Duodenal mucosa (tissue), 2 donors: ENCODE data around the gene APLP1.
"Not testable (repeated sequence)": the region's sequence is repeated elsewhere in the genome, so short reads cannot be mapped to it uniquely, and the experiment has no call there.

Experiments used
- H3K27ac ChIP-seq: one replicate; pipeline ENCODE4 v1.7.0; 2013; ENCODE audit warnings: low read depth, low read length
- H3K27me3 ChIP-seq, 2 donors: one replicate each; pipeline ENCODE4 v1.7.0; 2013; ENCODE audit warnings: low read length in 2 of 2, control low read depth in 1 of 2; ENCODE audit not compliant: insufficient read depth in 2 of 2, control insufficient read depth in 1 of 2
- H3K36me3 ChIP-seq, 2 donors: one replicate each; pipeline ENCODE4 v1.7.0; 2013; ENCODE audit warnings: low read length in 2 of 2, control low read depth in 1 of 2; ENCODE audit not compliant: insufficient read depth in 2 of 2, control insufficient read depth in 1 of 2
- H3K4me1 ChIP-seq, 2 donors: one replicate each; pipeline ENCODE4 v1.7.0; 2013; ENCODE audit warnings: low read length in 2 of 2, control low read depth in 1 of 2; ENCODE audit not compliant: insufficient read depth in 2 of 2, control insufficient read depth in 1 of 2
- H3K4me3 ChIP-seq, 2 donors: one replicate each; pipeline ENCODE4 v1.7.0; 2013; ENCODE audit warnings: low read length in 2 of 2, low read depth in 1 of 2
- H3K9ac ChIP-seq, 2 donors: one replicate each; pipeline ENCODE4 v1.7.0; 2013; ENCODE audit warnings: low read length in 2 of 2, low read depth in 1 of 2
- H3K9me3 ChIP-seq, 2 donors: one replicate each; pipeline ENCODE4 v1.7.0; 2013; ENCODE audit warnings: low read length in 2 of 2, control low read depth in 1 of 2; ENCODE audit not compliant: control insufficient read depth in 1 of 2

The APLP1 gene

GRCh38 chr19:35882114-35882832, 13.9 kb downstream of the APLP1 start:
- H3K4me1 ChIP-seq = no peaks in the 10 kb centered on the region
- H3K9ac ChIP-seq = no peak overlapping the region
- no peak overlapping the region for H3K27ac ChIP-seq
- peaks cover 0 to 5% of the 10 kb centered on the region in 2 donors for H3K27me3 ChIP-seq
- H3K4me3 ChIP-seq = no peak overlapping the region
- no peaks in the 10 kb centered on the region for H3K9me3 ChIP-seq
- no peaks in the 10 kb centered on the region for H3K36me3 ChIP-seq

- Histone ChIP-seq H3K36me3 (peaks cover 7 to 11% of the 10 kb centered on the region in 2 donors), H3K4me1 (no peaks in the 10 kb centered on the region), H3K9ac (no peak overlapping the region), H3K27ac (no peak overlapping the region), H3K4me3 (no peak overlapping the region), H3K9me3 (no peaks in the 10 kb centered on the region), H3K27me3 (peaks cover 0 to 5% of the 10 kb centered on the region in 2 donors)
These were observed 15.5 kb downstream of the APLP1 start for GRCh38 chr19:35883882-35884281.

GRCh38 chr19:35885225-35885738, 16.9 kb downstream of the APLP1 start:
- Histone ChIP-seq H3K4me1 (no peaks in the 10 kb centered on the region), H3K4me3 (no peak overlapping the region), H3K36me3 (peaks cover 14 to 25% of the 10 kb centered on the region in 2 donors), H3K9ac (no peak overlapping the region), H3K9me3 (no peaks in the 10 kb centered on the region), H3K27me3 (no peaks in the 10 kb centered on the region), H3K27ac (no peak overlapping the region)

- H3K36me3 ChIP-seq = peaks cover 14 to 31% of the 10 kb centered on the region in 2 donors
- no peak overlapping the region for H3K9ac ChIP-seq
- no peaks in the 10 kb centered on the region for H3K27me3 ChIP-seq
- no peaks in the 10 kb centered on the region for H3K4me1 ChIP-seq
- no peak overlapping the region for H3K27ac ChIP-seq
- no peaks in the 10 kb centered on the region for H3K9me3 ChIP-seq
- H3K4me3 ChIP-seq = no peak overlapping the region
These were observed 17.5 kb downstream of the APLP1 start for GRCh38 chr19:35885904-35886303.

- no peaks in the 10 kb centered on the region for H3K4me1 ChIP-seq
- no peak overlapping the region for H3K27ac ChIP-seq
- H3K27me3 ChIP-seq = no peaks in the 10 kb centered on the region
- peaks cover 14 to 36% of the 10 kb centered on the region in 2 donors for H3K36me3 ChIP-seq
- H3K4me3 ChIP-seq = no peak overlapping the region
- no peak overlapping the region for H3K9ac ChIP-seq
- no peaks in the 10 kb centered on the region for H3K9me3 ChIP-seq
These were observed 18.8 kb downstream of the APLP1 start for GRCh38 chr19:35887197-35887596.

GRCh38 chr19:35888398-35888797, 20.0 kb downstream of the APLP1 start:
- Histone ChIP-seq H3K4me3 (no peak overlapping the region), H3K9ac (no peak overlapping the region), H3K4me1 (no peaks in the 10 kb centered on the region), H3K9me3 (no peaks in the 10 kb centered on the region), H3K36me3 (peaks cover 14 to 43% of the 10 kb centered on the region in 2 donors), H3K27ac (no peak overlapping the region), H3K27me3 (no peaks in the 10 kb centered on the region)

GRCh38 chr19:35889370-35890112, 21.2 kb downstream of the APLP1 start:
- Histone ChIP-seq H3K9me3 (no peaks in the 10 kb centered on the region), H3K9ac (no peak overlapping the region), H3K27ac (no peak overlapping the region), H3K27me3 (no peaks in the 10 kb centered on the region), H3K36me3 (peaks cover 14 to 53% of the 10 kb centered on the region in 2 donors), H3K4me3 (no peak overlapping the region), H3K4me1 (no peaks in the 10 kb centered on the region)

- H3K36me3 ChIP-seq = peaks cover 14 to 55% of the 10 kb centered on the region in 2 donors
- H3K4me3 ChIP-seq = no peak overlapping the region
- no peaks in the 10 kb centered on the region for H3K4me1 ChIP-seq
- no peak overlapping the region for H3K9ac ChIP-seq
- no peaks in the 10 kb centered on the region for H3K9me3 ChIP-seq
- no peak overlapping the region for H3K27ac ChIP-seq
- no peaks in the 10 kb centered on the region for H3K27me3 ChIP-seq
These were observed 21.8 kb downstream of the APLP1 start for GRCh38 chr19:35890113-35890650.

GRCh38 chr19:35891819-35892218, 23.4 kb downstream of the APLP1 start:
- H3K9ac ChIP-seq, H3K4me3 ChIP-seq, H3K27me3 ChIP-seq, H3K4me1 ChIP-seq, H3K9me3 ChIP-seq, H3K27ac ChIP-seq: not testable (repeated sequence)
- H3K36me3 ChIP-seq = peaks cover 14 to 68% of the 10 kb centered on the region in 2 donors

GRCh38 chr19:35894342-35894741, 26.0 kb downstream of the APLP1 start:
- Histone ChIP-seq H3K27ac (no peak overlapping the region), H3K4me1 (peaks cover 0 to 12% of the 10 kb centered on the region in 2 donors), H3K9ac (no peak overlapping the region), H3K4me3 (no peak overlapping the region), H3K27me3 (no peaks in the 10 kb centered on the region), H3K36me3 (peaks cover 5 to 54% of the 10 kb centered on the region in 2 donors), H3K9me3 (no peaks in the 10 kb centered on the region)
